Activated CD4-positive, CD25-positive, alpha-beta regulatory T cell treated with anti-CD3 and anti-CD28 coated beads, Interleukin-2, amount 50 U/mL, for 16 hours (primary cell): ENCODE data around the gene CAPN10.

Experiments used
- DNase-seq: peaks from one replicate; pipeline ENCODE4 v3.0.0-alpha.2; 2020; ENCODE audit warnings: low read depth, low spot score

CAPN10 gene

GRCh38 chr2:240589375-240589774 lies 2.8 kb downstream of the CAPN10 start:
- no peak for DNase-seq

DNA sequence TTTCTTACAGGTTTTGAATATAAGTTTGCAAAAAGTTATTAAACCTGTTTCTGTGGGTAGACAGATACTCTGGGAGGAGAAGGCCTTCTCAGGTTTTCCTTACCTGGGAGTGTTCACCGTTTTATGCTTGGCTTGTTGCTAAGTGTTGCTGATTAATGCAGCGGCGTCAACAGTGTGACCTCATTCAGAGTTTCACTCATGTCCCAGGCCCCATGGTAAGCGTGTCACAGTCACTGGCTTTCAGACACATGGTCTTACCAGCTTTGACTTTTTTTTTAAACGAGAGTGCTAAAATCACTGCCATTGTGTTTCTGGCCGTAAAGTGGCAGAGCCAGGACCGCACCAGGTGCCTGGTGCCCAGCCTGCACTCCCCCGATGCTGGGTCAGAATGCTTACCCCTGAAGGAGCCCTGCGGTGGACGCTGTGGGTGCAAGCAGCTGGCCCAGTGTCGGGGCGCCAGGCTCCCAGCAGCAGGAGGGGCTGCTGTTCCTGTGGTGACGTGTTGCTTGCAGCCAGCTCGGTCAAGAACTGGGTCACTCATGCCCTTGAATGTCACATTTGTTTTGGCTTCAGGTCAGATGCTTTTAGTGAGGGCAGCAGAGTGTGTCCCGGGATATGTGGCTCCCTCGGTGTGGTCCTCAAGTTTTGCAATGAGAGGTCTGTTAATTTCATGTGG lies 3.5 kb downstream of the CAPN10 start:
- DNase-seq, result no peak

- no peak for DNase-seq
These were observed 4.2 kb downstream of the CAPN10 start for GRCh38 chr2:240590681-240591111.

- DNase-seq, result no peak
These were observed 4.7 kb downstream of the CAPN10 start for GRCh38 chr2:240591226-240591625.

GRCh38 chr2:240591784-240592183 lies 5.2 kb downstream of the CAPN10 start:
- no peak for DNase-seq

GRCh38 chr2:240593026-240593702 lies 6.6 kb downstream of the CAPN10 start:
- no peak for DNase-seq

DNA sequence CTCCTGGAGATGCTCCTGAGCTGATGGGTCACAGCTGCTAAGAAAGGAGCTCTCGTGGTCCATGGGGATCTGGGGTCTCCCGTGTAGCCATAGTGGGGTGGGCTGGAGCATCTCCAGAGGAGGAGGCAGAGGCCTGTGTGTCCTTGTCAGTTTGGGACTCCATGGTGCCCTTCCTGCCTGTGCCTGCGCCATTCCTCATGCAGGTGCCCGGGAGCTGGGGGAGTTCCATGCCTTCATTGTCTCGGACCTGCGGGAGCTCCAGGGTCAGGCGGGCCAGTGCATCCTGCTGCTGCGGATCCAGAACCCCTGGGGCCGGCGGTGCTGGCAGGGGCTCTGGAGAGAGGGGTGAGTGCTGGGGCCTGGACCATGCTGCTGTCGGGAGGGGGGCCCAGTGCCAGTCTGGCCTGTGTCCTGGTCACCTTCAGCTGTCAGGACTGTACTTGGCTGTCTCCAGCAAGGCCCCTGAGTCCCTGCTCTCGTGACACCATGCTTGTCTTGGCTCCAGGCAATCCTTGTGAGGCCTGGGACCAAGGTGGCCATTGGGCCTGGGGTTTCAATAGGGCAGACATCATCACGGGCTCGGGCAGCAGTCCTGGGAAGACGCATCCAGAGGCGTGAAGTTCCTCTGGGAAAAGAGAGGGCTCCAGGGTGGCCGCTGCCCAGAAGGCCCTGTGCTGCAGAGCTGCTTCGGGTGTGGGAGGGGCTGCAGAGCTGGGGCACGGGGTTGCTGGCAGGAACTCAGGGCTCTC lies 7.3 kb downstream of the CAPN10 start:
- no peak for DNase-seq

- DNase-seq, result no peak
These were observed 8.2 kb downstream of the CAPN10 start for GRCh38 chr2:240594511-240595380.

DNA sequence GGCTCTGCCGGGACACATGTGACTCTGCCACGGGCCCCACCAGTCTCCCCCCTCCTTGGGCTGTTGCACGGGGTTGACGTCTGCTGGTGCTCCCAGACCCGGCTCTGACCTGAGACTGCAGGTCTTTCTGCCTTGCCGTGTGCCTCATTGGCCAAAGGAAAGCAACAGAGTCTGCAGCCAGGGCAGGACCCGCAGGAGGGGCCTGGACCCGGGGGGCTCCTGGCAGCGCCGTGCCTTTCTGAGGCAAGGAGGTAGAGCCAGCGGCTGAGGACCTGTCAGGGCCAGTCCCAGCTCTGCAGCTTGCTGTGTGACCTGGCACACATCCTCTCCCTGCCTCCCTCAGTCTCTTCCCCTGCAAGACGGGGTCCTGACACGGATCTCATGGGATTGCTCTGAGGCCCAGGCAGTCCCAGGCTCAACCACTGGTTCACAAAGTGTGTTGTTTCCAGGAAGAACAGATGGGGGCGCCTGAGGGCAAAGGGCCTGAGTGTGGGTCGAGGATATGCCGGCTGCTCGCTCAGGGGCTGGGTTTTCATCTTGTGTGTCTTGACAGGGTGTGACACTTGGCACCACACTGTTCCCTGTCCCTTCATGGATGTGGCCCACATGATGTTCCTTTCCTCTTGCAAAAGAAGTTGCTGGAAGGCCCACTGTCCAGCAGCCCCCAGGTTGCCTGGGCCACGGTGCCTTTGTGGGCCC lies 9.0 kb downstream of the CAPN10 start:
- DNase-seq, result no peak

- no peak for DNase-seq
These were observed 9.5 kb downstream of the CAPN10 start for GRCh38 chr2:240596080-240596460.

- DNase-seq, result no peak
These were observed 10.0 kb downstream of the CAPN10 start for GRCh38 chr2:240596491-240596931.

DNA sequence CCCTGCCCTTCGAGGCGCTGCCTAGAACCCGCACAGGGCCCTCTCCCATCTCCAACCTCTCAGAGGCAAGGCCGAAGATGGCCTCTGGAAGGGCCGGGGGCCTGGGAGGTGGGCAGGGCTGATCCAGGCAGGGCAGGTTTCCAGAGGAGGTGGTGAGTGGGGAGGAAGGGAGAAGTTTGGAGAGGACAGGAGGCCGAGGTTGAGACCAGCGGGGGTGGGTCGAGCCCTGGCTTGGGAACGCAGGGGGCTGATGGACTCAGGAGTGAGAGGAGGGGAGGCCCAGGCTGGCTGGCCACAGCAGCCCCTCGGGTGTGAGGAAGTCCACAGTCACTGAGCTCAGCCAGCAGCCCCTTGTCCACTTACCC lies 10.5 kb downstream of the CAPN10 start:
- no peak for DNase-seq

DNA sequence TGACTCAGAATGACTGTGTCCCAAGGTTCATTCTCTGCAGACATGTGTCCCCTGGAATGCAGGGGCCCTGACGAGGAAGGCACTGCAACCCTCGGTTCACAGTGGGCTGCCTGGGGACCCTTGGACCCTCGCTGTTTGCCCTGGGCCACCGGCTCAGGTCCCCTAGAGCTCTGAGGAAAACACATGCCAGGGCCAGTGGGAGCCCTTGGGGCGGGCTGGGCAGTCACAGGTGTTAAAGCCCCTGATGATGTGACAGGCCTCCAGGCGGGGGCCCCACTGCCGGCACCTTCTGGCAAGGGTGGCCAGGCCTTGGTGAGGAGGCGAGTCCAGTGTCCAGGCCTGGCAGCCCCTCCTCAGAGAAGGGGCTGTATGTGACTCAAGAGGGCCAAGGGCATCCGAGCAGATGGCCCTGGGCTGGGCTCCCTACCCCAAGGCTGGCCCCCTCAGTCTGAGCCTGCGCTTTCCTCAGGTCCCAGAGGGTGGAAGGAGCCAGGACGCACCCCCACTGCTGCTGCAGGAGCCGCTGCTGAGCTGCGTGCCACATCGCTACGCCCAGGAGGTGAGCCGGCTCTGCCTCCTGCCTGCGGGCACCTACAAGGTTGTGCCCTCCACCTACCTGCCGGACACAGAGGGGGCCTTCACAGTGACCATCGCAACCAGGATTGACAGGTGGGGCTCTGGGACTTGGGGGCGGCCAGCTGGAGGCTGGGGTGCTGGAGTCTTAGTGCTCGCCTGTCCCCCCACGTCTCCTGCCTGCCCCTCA lies 11.1 kb downstream of the CAPN10 start:
- no peak for DNase-seq

DNA sequence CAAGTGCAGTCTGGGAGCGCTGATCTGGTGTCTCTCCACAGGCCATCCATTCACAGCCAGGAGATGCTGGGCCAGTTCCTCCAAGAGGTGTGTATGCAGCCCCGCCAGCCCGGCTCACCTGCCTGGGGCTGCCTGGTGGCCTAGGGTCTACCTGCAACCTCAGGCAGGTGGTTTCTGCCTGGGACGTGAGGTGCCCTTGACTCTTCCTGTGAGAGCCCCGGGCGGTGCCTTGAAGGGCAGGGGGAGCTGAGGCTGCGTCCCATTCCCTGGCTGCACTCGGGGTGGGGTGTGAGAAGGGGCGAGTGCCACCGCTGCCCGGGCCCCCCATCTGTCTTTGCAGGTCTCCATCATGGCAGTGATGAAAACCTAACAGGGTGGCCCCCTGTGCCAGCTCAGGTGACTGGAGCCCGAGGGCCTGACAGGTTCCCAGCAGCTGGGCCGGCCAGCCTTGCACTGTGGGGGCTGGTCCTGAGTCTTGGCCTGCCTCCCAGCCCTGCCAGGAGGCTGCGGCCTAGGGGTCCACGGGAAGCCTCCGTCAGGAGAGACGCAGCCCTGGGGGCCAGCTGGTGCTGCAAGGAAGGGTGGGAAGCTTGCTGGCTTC lies 11.9 kb downstream of the CAPN10 start:
- DNase-seq, result no peak

- no peak for DNase-seq
These were observed 12.6 kb downstream of the CAPN10 start for GRCh38 chr2:240599141-240599583.

GRCh38 chr2:240600451-240600961 lies 14.0 kb downstream of the CAPN10 start:
- DNase-seq, result no peak

- DNase-seq, result no peak
These were observed 14.7 kb downstream of the CAPN10 start for GRCh38 chr2:240601061-240601830.

DNA sequence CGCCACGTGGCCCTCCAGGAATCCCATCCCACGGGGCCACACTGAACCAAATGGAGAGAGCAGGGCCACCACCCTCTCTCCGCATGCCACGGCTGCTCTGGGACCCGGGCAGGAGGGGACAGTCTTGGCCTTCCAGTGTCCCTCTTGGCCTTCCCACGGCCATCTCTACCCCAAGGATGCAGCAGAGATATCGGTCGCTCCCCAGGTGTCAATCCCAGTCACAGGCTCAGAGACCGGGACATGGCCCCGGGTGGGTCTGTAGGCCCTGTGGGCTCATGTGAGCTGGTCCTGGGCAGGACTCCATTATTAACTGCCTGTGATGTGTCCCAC lies 15.3 kb downstream of the CAPN10 start:
- no peak for DNase-seq
